ENCODE measurements around the gene LZTR1. TPM values are rescaled to one million over a fixed set of nuclear protein-coding genes. Genes with fewer than 3 reads are reported as not detected.
A peak's percentile ranks its signal among the peaks of the same experiment; 100 is the strongest.

LZTR1 gene
- polyA plus RNA-seq, 1 experiment: 28.3 TPM

- ChIA-PET POLR2A (no interaction called here), CTCF (no interaction called here)
- TF ChIP-seq CTCF (IDR thresholded peaks at IDR 0.05; ENCODE audit: low read depth, low read length): no peak
- peak; percentile 29 for DNase-seq (ENCODE audit: low read depth, low spot score)
- Histone ChIP-seq H3K4me3 (ENCODE audit: low read depth, low read length) (no peak overlapping the region), H3K27me3 (ENCODE audit: control insufficient read depth, insufficient read depth, low read length) (peaks cover 18% of the 10 kb centered on the region), H3K27ac (ENCODE audit: low read depth, low read length) (no peak overlapping the region), H3K9me3 (ENCODE audit: control insufficient read depth, insufficient read depth, low read length) (peaks cover 2% of the 10 kb centered on the region; the same call in 1 of the 2 replicates)
Observed at GRCh38 chr22:21026783-21027692, 44.9 kb downstream of the LZTR1 start.

GRCh38 chr22:21028277-21029251, 46.5 kb downstream of the LZTR1 start:
- no peak for TF ChIP-seq CTCF (IDR thresholded peaks at IDR 0.05; ENCODE audit: low read depth, low read length)
- no peak for DNase-seq (ENCODE audit: low read depth, low spot score)
- ChIA-PET CTCF (no interaction called here), POLR2A (interaction anchor here (0.6 to 1.0 kb wide), 2 partner anchors 9 to 85 kb away, joined by 3 to 11 read pairs; no protein-coding TSS in a partner anchor)
- Histone ChIP-seq H3K4me3 (ENCODE audit: low read depth, low read length) (no peak overlapping the region), H3K27me3 (ENCODE audit: control insufficient read depth, insufficient read depth, low read length) (peaks cover 23% of the 10 kb centered on the region), H3K9me3 (ENCODE audit: control insufficient read depth, insufficient read depth, low read length) (peaks cover 2% of the 10 kb centered on the region; the same call in 1 of the 2 replicates), H3K27ac (ENCODE audit: low read depth, low read length) (no peak overlapping the region)

- Histone ChIP-seq H3K4me3 (ENCODE audit: low read depth, low read length) (no peak overlapping the region), H3K27me3 (ENCODE audit: control insufficient read depth, insufficient read depth, low read length) (peaks cover 23% of the 10 kb centered on the region), H3K9me3 (ENCODE audit: control insufficient read depth, insufficient read depth, low read length) (peaks cover 2% of the 10 kb centered on the region; the same call in 1 of the 2 replicates), H3K27ac (ENCODE audit: low read depth, low read length) (no peak overlapping the region)
- TF ChIP-seq CTCF (IDR thresholded peaks at IDR 0.05; ENCODE audit: low read depth, low read length): no peak
- ChIA-PET CTCF (no interaction called here), POLR2A (interaction anchor here (1.0 kb wide), 1 partner anchor 8 kb away, joined by 3 read pairs; no protein-coding TSS in a partner anchor)
- DNase-seq (ENCODE audit: low read depth, low spot score): no peak
Observed at GRCh38 chr22:21029486-21030025, 47.5 kb downstream of the LZTR1 start.

- peaks cover 23% of the 10 kb centered on the region for H3K27me3 ChIP-seq (ENCODE audit: control insufficient read depth, insufficient read depth, low read length)
- POLR2A ChIA-PET: no interaction called here
- no peak overlapping the region for H3K4me3 ChIP-seq (ENCODE audit: low read depth, low read length)
- CTCF ChIA-PET: no interaction called here
- TF ChIP-seq CTCF (IDR thresholded peaks at IDR 0.05; ENCODE audit: low read depth, low read length): no peak
- DNase-seq (ENCODE audit: low read depth, low spot score): no peak
- no peak overlapping the region for H3K27ac ChIP-seq (ENCODE audit: low read depth, low read length)
- H3K9me3 ChIP-seq (ENCODE audit: control insufficient read depth, insufficient read depth, low read length): peaks cover 2% of the 10 kb centered on the region; the same call in 1 of the 2 replicates
Observed at GRCh38 chr22:21030032-21030431, 47.9 kb downstream of the LZTR1 start.
